Transverse colon (tissue), 3 donors: Measurements from ENCODE around the gene HOXB1.

Experiments
- POLR2A ChIP-seq: fragments of 450-650 bp; IDR thresholded peaks from one replicate; pipeline ENCODE4 v1.6.1; 2016; ENCODE audit warnings: antibody characterized with exemption, mild to moderate bottlenecking, moderate library complexity
- TF ChIP-seq, protein P1 (sequence below), 5 experiments: fragments of 200-600 bp in 3 of 5; fragments of 450-650 bp in 2 of 5; sonication (generic) in 3 of 5; IDR thresholded peaks; 1 replicate in 2 of 5; 2 replicates in 3 of 5; pipeline ENCODE4 v1.5.1; 2016 to 2017; ENCODE audit warnings: antibody characterized with exemption in 5 of 5, inconsistent platforms in 3 of 5, mild to moderate bottlenecking in 2 of 5, moderate library complexity in 1 of 5

DNA sequence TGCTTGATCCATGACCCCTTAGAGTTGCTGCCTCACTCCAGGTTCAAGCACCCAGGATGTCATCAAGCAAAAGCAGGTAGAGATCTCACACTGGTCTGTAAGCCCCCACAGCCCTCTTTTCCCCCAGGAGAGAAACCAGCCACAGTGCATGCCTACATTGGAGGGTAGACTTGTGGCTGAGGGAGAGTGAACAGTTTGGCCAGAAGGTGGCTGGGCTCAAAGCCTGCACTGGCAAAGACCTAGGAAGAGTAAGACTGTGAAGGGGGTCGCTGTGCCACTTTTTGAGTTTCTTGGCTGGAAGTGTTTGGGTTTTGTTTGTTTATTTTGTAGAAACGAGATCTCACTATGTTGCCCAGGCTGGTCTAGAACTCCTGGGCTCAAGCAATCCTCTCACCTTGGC, 28.5 kb downstream of the HOXB1 start:
- TF ChIP-seq, protein P1, sequence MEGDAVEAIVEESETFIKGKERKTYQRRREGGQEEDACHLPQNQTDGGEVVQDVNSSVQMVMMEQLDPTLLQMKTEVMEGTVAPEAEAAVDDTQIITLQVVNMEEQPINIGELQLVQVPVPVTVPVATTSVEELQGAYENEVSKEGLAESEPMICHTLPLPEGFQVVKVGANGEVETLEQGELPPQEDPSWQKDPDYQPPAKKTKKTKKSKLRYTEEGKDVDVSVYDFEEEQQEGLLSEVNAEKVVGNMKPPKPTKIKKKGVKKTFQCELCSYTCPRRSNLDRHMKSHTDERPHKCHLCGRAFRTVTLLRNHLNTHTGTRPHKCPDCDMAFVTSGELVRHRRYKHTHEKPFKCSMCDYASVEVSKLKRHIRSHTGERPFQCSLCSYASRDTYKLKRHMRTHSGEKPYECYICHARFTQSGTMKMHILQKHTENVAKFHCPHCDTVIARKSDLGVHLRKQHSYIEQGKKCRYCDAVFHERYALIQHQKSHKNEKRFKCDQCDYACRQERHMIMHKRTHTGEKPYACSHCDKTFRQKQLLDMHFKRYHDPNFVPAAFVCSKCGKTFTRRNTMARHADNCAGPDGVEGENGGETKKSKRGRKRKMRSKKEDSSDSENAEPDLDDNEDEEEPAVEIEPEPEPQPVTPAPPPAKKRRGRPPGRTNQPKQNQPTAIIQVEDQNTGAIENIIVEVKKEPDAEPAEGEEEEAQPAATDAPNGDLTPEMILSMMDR (IDR thresholded peaks at IDR 0.05): no peak
- TF ChIP-seq POLR2A: no peak
